GM18951 (cell line): ENCODE data around the gene NRDE2.

ENCODE experiments used
- POLR2A ChIP-seq: IDR thresholded peaks from 4 replicates; pipeline ENCODE4 v1.6.1; 2011; ENCODE audit warnings: mild to moderate bottlenecking; ENCODE audit not compliant: insufficient read length, insufficient read depth; ENCODE audit errors: extremely low read depth
- in situ Hi-C: fragments of 300-500 bp; cut with MboI; formaldehyde crosslinking; loops from one replicate; pipeline ENCODE4 v1.12.0; 2022; ENCODE audit warnings: low sequenced_read_pairs, mixed read lengths, inconsistent platforms; ENCODE audit not compliant: unreplicated experiment

NRDE2 gene

GRCh38 chr14:90331497-90332270, at the start of gene NRDE2:
TSS of gene NRDE2 (minus strand) at chr14:90331941. CDS start at chr14:90331904, 37 bp downstream.
- peak; percentile 52 for TF ChIP-seq POLR2A
- in situ Hi-C loops: no loop called here

GRCh38 chr14:90381011-90381786, 49.5 kb upstream of the NRDE2 start:
- in situ Hi-C loops: no loop called here
- TF ChIP-seq POLR2A: no peak

GRCh38 chr14:90379106-90379505, 47.4 kb upstream of the NRDE2 start:
- no peak for TF ChIP-seq POLR2A
- in situ Hi-C loops: no loop called here

GRCh38 chr14:90378249-90378648, 46.5 kb upstream of the NRDE2 start:
- in situ Hi-C loops: no loop called here
- no peak for TF ChIP-seq POLR2A

- TF ChIP-seq POLR2A: no peak
- in situ Hi-C loops: no loop called here
These were observed 44.2 kb upstream of the NRDE2 start for GRCh38 chr14:90375934-90376333.

GRCh38 chr14:90374813-90375212, 43.1 kb upstream of the NRDE2 start:
- in situ Hi-C loops: no loop called here
- no peak for TF ChIP-seq POLR2A

GRCh38 chr14:90373887-90374286, 42.1 kb upstream of the NRDE2 start:
- TF ChIP-seq POLR2A: no peak
- in situ Hi-C loops: no loop called here

GRCh38 chr14:90368946-90369721, 37.4 kb upstream of the NRDE2 start:
- in situ Hi-C loops: no loop called here
- no peak for TF ChIP-seq POLR2A

- TF ChIP-seq POLR2A: no peak
- in situ Hi-C loops: no loop called here
These were observed 30.8 kb upstream of the NRDE2 start for GRCh38 chr14:90362558-90362896.

GRCh38 chr14:90361865-90362557, 30.3 kb upstream of the NRDE2 start:
- TF ChIP-seq POLR2A: no peak
- in situ Hi-C loops: no loop called here

GRCh38 chr14:90358359-90358758, 26.6 kb upstream of the NRDE2 start:
- in situ Hi-C loops: no loop called here
- no peak for TF ChIP-seq POLR2A

GRCh38 chr14:90356925-90357324, 25.2 kb upstream of the NRDE2 start:
- in situ Hi-C loops: no loop called here
- no peak for TF ChIP-seq POLR2A

- no peak for TF ChIP-seq POLR2A
- in situ Hi-C loops: no loop called here
These were observed 24.1 kb upstream of the NRDE2 start for GRCh38 chr14:90355540-90356518.
